Fibroblast of lung (primary cell): ENCODE measurements around the gene RBM20.

ENCODE experiments used
- CTCF ChIP-seq, 2 donors: IDR thresholded peaks in 1 of 2; conservative IDR thresholded peaks in 1 of 2; 1 replicate in 1 of 2; 2 replicates in 1 of 2; pipeline ENCODE4 v1.5.1; 2011 to 2012; ENCODE audit warnings: low read length in 2 of 2, control low read depth in 1 of 2, inconsistent platforms in 1 of 2, low read depth in 1 of 2, mild to moderate bottlenecking in 1 of 2
- EZH2 ChIP-seq: IDR thresholded peaks from 2 replicates; pipeline ENCODE4 v1.5.1; 2012; ENCODE audit warnings: low read length, control low read depth, mild to moderate bottlenecking; ENCODE audit errors: missing control alignments

- TF ChIP-seq CTCF (conservative IDR thresholded peaks at IDR 0.05 in 1 of 2, IDR thresholded peaks at IDR 0.05 in 1 of 2; ENCODE audit: low read depth in 1 of 2, low read length in 2 of 2) (no peak), EZH2 (no peak)
These were observed 47.0 kb downstream of the RBM20 start for GRCh38 chr10:110691139-110691538.
